ENCODE data around the gene PTPRZ1. TPM values are rescaled to one million over a fixed set of nuclear protein-coding genes. Genes with fewer than 3 reads are reported as not detected.

The PTPRZ1 gene
- total and polyA plus RNA-seq, 2 of the 4 experiments (the other 2 are of a cell fraction), result not detected

DNA sequence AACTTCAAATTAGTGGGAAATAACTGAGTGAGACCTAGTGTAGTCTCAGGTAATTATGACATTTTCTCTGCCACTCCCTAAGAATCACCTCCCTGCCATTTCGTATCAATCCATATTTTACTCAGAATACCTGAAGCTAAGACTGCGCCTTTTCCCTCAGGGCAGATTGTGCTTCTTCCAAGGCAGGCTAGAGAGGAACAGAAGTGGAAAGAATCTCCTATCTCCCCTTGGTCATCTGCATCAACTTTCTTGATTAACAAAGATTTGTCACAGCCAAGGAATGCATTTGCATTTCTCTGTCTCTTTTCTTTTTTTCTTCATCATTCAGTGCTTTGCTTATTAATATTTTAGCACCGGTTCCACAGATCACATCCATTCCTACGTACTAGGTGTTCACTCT is 119.1 kb downstream of the PTPRZ1 start:
- ChIA-PET POLR2A (ENCODE audit: unreplicated experiment) (interaction anchor here (0.6 kb wide), 2 partner anchors 253 to 624 kb away, joined by 3 to 4 read pairs; no protein-coding TSS in a partner anchor), CTCF (no interaction called here)
- Histone ChIP-seq H3K18ac (ENCODE audit: low read depth, low read length) (no peak overlapping the region), H2BK15ac (ENCODE audit: low read depth, low read length) (no peak overlapping the region), H3K4ac (ENCODE audit: low read depth, low read length) (no peak overlapping the region), H3K27ac (ENCODE audit: insufficient read depth, low read length) (no peak overlapping the region), H3K14ac (replicated peaks; ENCODE audit: low read depth, low read length) (no peak overlapping the region), H3K23ac (ENCODE audit: low read depth, low read length) (no peak overlapping the region), H3K56ac (ENCODE audit: extremely low read depth, insufficient read depth, low read length) (no peak overlapping the region), H3K79me1 (ENCODE audit: low read depth in 1 of 2, low read length in 2 of 2) (no peaks in the 10 kb centered on the region), H3K36me3 (ENCODE audit: control insufficient read depth, insufficient read depth, low read length) (no peaks in the 10 kb centered on the region), H3K4me2 (ENCODE audit: low read depth, low read length) (no peak overlapping the region), H3K9me1 (ENCODE audit: insufficient read depth, low read length) (no peaks in the 10 kb centered on the region), H3K9ac (ENCODE audit: low read depth, low read length) (no peak overlapping the region), H4K91ac (ENCODE audit: insufficient read depth, low read depth, low read length) (no peak overlapping the region), H2BK5ac (ENCODE audit: low read depth, low read length, poor library complexity, severe bottlenecking) (no peak overlapping the region), H4K8ac (ENCODE audit: low read depth in 2 of 2, low read length in 2 of 2) (no peak overlapping the region), H3K4me1 (ENCODE audit: control insufficient read depth, insufficient read depth, low read length) (no peaks in the 10 kb centered on the region), H2AFZ (replicated peaks; ENCODE audit: low read length, poor library complexity) (no peak overlapping the region), H3K4me3 (ENCODE audit: insufficient read depth, low read depth, low read length) (no peak overlapping the region), H3K9me3 (ENCODE audit: control insufficient read depth, insufficient read depth, low read length) (no peaks in the 10 kb centered on the region), H4K5ac (ENCODE audit: low read depth, low read length) (no peak overlapping the region), H4K20me1 (ENCODE audit: insufficient read depth, low read length) (no peaks in the 10 kb centered on the region), H2BK20ac (ENCODE audit: low read depth, low read length) (no peak overlapping the region), H2AK5ac (ENCODE audit: low read depth, low read length) (no peak overlapping the region), H3K27me3 (ENCODE audit: control insufficient read depth, insufficient read depth, low read length) (no peaks in the 10 kb centered on the region; the same call in 1 of the 2 replicates), H2AK9ac (replicated peaks; ENCODE audit: low read depth, low read length, poor library complexity) (no peak overlapping the region), H2BK120ac (ENCODE audit: low read depth, low read length) (no peak overlapping the region)
- TF ChIP-seq RFX5 (IDR thresholded peaks at IDR 0.05; ENCODE audit: low read depth, low read length) (no peak), NFE2L2 (IDR thresholded peaks at IDR 0.05; ENCODE audit: low read depth, low read length) (no peak), FOS (IDR thresholded peaks at IDR 0.05; ENCODE audit: low read depth, low read length) (no peak), MXI1 (IDR thresholded peaks at IDR 0.05; ENCODE audit: borderline replicate concordance, low read depth, low read length) (no peak), RCOR1 (IDR thresholded peaks at IDR 0.05; ENCODE audit: insufficient replicate concordance, low read length) (no peak), MAFK (IDR thresholded peaks at IDR 0.05; ENCODE audit: low read depth, low read length) (no peak), ELK1 (IDR thresholded peaks at IDR 0.05; ENCODE audit: borderline replicate concordance, low read depth, low read length) (no peak), MAZ (IDR thresholded peaks at IDR 0.05; ENCODE audit: borderline replicate concordance, low read depth, low read length) (no peak), RAD21 (IDR thresholded peaks at IDR 0.05; ENCODE audit: low read length) (no peak), CEBPB (IDR thresholded peaks at IDR 0.05; ENCODE audit: low read depth, low read length) (no peak), BHLHE40 (IDR thresholded peaks at IDR 0.05; ENCODE audit: low read depth, low read length) (no peak), POLR2A (IDR thresholded peaks at IDR 0.05; ENCODE audit: low read depth, low read length) (no peak), CHD1 (IDR thresholded peaks at IDR 0.05; ENCODE audit: low read depth, low read length) (no peak), SMC3 (IDR thresholded peaks at IDR 0.05; ENCODE audit: low read depth, low read length) (no peak)
- TF ChIP-seq, protein P1, sequence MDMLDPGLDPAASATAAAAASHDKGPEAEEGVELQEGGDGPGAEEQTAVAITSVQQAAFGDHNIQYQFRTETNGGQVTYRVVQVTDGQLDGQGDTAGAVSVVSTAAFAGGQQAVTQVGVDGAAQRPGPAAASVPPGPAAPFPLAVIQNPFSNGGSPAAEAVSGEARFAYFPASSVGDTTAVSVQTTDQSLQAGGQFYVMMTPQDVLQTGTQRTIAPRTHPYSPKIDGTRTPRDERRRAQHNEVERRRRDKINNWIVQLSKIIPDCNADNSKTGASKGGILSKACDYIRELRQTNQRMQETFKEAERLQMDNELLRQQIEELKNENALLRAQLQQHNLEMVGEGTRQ (IDR thresholded peaks at IDR 0.05; ENCODE audit: low read depth, low read length), result no peak
- TF ChIP-seq, protein P2, sequence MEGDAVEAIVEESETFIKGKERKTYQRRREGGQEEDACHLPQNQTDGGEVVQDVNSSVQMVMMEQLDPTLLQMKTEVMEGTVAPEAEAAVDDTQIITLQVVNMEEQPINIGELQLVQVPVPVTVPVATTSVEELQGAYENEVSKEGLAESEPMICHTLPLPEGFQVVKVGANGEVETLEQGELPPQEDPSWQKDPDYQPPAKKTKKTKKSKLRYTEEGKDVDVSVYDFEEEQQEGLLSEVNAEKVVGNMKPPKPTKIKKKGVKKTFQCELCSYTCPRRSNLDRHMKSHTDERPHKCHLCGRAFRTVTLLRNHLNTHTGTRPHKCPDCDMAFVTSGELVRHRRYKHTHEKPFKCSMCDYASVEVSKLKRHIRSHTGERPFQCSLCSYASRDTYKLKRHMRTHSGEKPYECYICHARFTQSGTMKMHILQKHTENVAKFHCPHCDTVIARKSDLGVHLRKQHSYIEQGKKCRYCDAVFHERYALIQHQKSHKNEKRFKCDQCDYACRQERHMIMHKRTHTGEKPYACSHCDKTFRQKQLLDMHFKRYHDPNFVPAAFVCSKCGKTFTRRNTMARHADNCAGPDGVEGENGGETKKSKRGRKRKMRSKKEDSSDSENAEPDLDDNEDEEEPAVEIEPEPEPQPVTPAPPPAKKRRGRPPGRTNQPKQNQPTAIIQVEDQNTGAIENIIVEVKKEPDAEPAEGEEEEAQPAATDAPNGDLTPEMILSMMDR (conservative IDR thresholded peaks at IDR 0.05; ENCODE audit: low read depth, low read length), result no peak
- ATAC-seq (ENCODE audit: low read depth) (no peak), DNase-seq (no peak)
- BruUV-seq (replicated peaks), result no TSS peak
- dilution Hi-C loops (cut with HindIII; ENCODE audit: low sequenced_read_pairs, unreplicated experiment), result no loop called here
- in situ Hi-C loops (cut with MboI; ENCODE audit: low sequenced_read_pairs), result loop anchor here (10.0 kb wide), 2 partner anchors 247 to 627 kb away; no protein-coding TSS in a partner anchor
- intact Hi-C loops (cut with micrococcal nuclease), result loop anchor here (5.0 to 10.0 kb wide), 3 partner anchors 385 to 1037 kb away; partner anchors contain the start of gene ING3
- no CpG with 5 or more reads among the region's 4 CpGs for WGBS, 2 experiments (ENCODE audit: extremely low coverage in 2 of 2, insufficient read length in 1 of 2)
